ENCODE results near the gene B4GALNT3.

The B4GALNT3 gene

GRCh38 chr12:455821-456220 is 3.9 kb upstream of the B4GALNT3 start:
- H3K4me3 ChIP-seq (ENCODE audit: low read depth, low read length), result no peak overlapping the region
- no peak for TF ChIP-seq MAX (IDR thresholded peaks at IDR 0.05; ENCODE audit: low read depth, low read length)
- no peak for TF ChIP-seq CTCF (IDR thresholded peaks at IDR 0.05; ENCODE audit: low read depth, low read length)
- TF ChIP-seq MYC (IDR thresholded peaks at IDR 0.05; ENCODE audit: low read depth, low read length), result no peak
- no peak for TF ChIP-seq POLR2A (IDR thresholded peaks at IDR 0.05; ENCODE audit: extremely low read depth, insufficient read length)
- no peak for DNase-seq (ENCODE audit: low read depth)

- no peak for TF ChIP-seq CTCF (IDR thresholded peaks at IDR 0.05; ENCODE audit: low read depth, low read length)
- no peak for TF ChIP-seq POLR2A (IDR thresholded peaks at IDR 0.05; ENCODE audit: extremely low read depth, insufficient read length)
- no peak for TF ChIP-seq MYC (IDR thresholded peaks at IDR 0.05; ENCODE audit: low read depth, low read length)
- no peak for TF ChIP-seq MAX (IDR thresholded peaks at IDR 0.05; ENCODE audit: low read depth, low read length)
- no peak for DNase-seq (ENCODE audit: low read depth)
- H3K4me3 ChIP-seq (ENCODE audit: low read depth, low read length), result no peak overlapping the region
Measured at GRCh38 chr12:457676-458075, 2.1 kb upstream of the B4GALNT3 start.

GRCh38 chr12:459050-459429 is 699 bp upstream of the B4GALNT3 start:
- no peak for DNase-seq (ENCODE audit: low read depth)
- no peak overlapping the region for H3K4me3 ChIP-seq (ENCODE audit: low read depth, low read length)
- TF ChIP-seq POLR2A (IDR thresholded peaks at IDR 0.05; ENCODE audit: extremely low read depth, insufficient read length) (no peak), MYC (IDR thresholded peaks at IDR 0.05; ENCODE audit: low read depth, low read length) (no peak), CTCF (IDR thresholded peaks at IDR 0.05; ENCODE audit: low read depth, low read length) (no peak), MAX (IDR thresholded peaks at IDR 0.05; ENCODE audit: low read depth, low read length) (no peak)

- peak; percentile 25 for DNase-seq (ENCODE audit: low read depth)
- no peak overlapping the region for H3K4me3 ChIP-seq (ENCODE audit: low read depth, low read length)
- no peak for TF ChIP-seq CTCF (IDR thresholded peaks at IDR 0.05; ENCODE audit: low read depth, low read length)
- no peak for TF ChIP-seq MYC (IDR thresholded peaks at IDR 0.05; ENCODE audit: low read depth, low read length)
- no peak for TF ChIP-seq MAX (IDR thresholded peaks at IDR 0.05; ENCODE audit: low read depth, low read length)
Measured at GRCh38 chr12:460261-461230, 807 bp downstream of the B4GALNT3 start.

- no peak overlapping the region for H3K4me3 ChIP-seq (ENCODE audit: low read depth, low read length)
- no peak for DNase-seq (ENCODE audit: low read depth)
- TF ChIP-seq POLR2A (IDR thresholded peaks at IDR 0.05; ENCODE audit: extremely low read depth, insufficient read length) (no peak), CTCF (IDR thresholded peaks at IDR 0.05; ENCODE audit: low read depth, low read length) (no peak)
Measured at GRCh38 chr12:461425-461824, 1.7 kb downstream of the B4GALNT3 start.

Measured in NB4 (cell line).